ENCODE results near the gene CFAP97D1. TPM values are rescaled to one million over a fixed set of nuclear protein-coding genes. Genes with fewer than 3 reads are reported as not detected.
A peak's percentile ranks its signal among the peaks of the same experiment; 100 is the strongest.

The CFAP97D1 gene
- total RNA-seq, 2 donors from 2014 or later, result not detected

- Mint-ChIP-seq H3K9me3 (no peaks in the 10 kb centered on the region), H3K27me3 (peaks cover 19% of the 10 kb centered on the region), H3K27ac (no peak overlapping the region), H3K4me1 (no peaks in the 10 kb centered on the region), H3K4me3 (no peak overlapping the region), H3K36me3 (ENCODE audit: low read depth) (no peaks in the 10 kb centered on the region)
- ATAC-seq (replicated peaks), result no peak
These were observed 22.1 kb upstream of the CFAP97D1 start for GRCh38 chr17:43758086-43758485.

GRCh38 chr17:43758497-43759174 is 21.6 kb upstream of the CFAP97D1 start, which contains the start of gene SOST:
TSS of gene SOST (minus strand) at chr17:43758791. CDS start at chr17:43758741, 50 bp downstream.
- Mint-ChIP-seq H3K9me3 (no peaks in the 10 kb centered on the region), H3K27me3 (peaks cover 16% of the 10 kb centered on the region), H3K4me1 (no peaks in the 10 kb centered on the region), H3K27ac (no peak within 1 kb of the TSS), H3K36me3 (ENCODE audit: low read depth) (no peaks in the 10 kb centered on the region), H3K4me3 (no peak within 1 kb of the TSS)
- no peak for ATAC-seq (replicated peaks)

GRCh38 chr17:43759836-43760235 is 20.4 kb upstream of the CFAP97D1 start:
- Mint-ChIP-seq H3K4me3 (no peak overlapping the region), H3K9me3 (no peaks in the 10 kb centered on the region), H3K27me3 (peaks cover 11% of the 10 kb centered on the region), H3K4me1 (no peaks in the 10 kb centered on the region), H3K36me3 (ENCODE audit: low read depth) (no peaks in the 10 kb centered on the region), H3K27ac (no peak overlapping the region)
- no peak for ATAC-seq (replicated peaks)

GRCh38 chr17:43760254-43760852 is 19.9 kb upstream of the CFAP97D1 start:
- no peak overlapping the region for H3K4me3 Mint-ChIP-seq
- no peaks in the 10 kb centered on the region for H3K4me1 Mint-ChIP-seq
- peaks cover 11% of the 10 kb centered on the region for H3K27me3 Mint-ChIP-seq
- peak; percentile 96 for ATAC-seq (replicated peaks)
- no peaks in the 10 kb centered on the region for H3K9me3 Mint-ChIP-seq
- H3K27ac Mint-ChIP-seq, result no peak overlapping the region
- no peaks in the 10 kb centered on the region for H3K36me3 Mint-ChIP-seq (ENCODE audit: low read depth)

- H3K4me1 Mint-ChIP-seq, result no peaks in the 10 kb centered on the region
These were observed 13.7 kb upstream of the CFAP97D1 start for GRCh38 chr17:43766413-43767052.

GRCh38 chr17:43767053-43767712 is 13.1 kb upstream of the CFAP97D1 start:
- peaks cover 32% of the 10 kb centered on the region for H3K36me3 Mint-ChIP-seq (ENCODE audit: low read depth)
- no peak overlapping the region for H3K27ac Mint-ChIP-seq
- no peaks in the 10 kb centered on the region for H3K27me3 Mint-ChIP-seq
- H3K9me3 Mint-ChIP-seq, result no peaks in the 10 kb centered on the region
- no peak for ATAC-seq (replicated peaks)
- H3K4me3 Mint-ChIP-seq, result no peak overlapping the region
- H3K4me1 Mint-ChIP-seq, result no peaks in the 10 kb centered on the region

More at GRCh38 chr17:43766413-43767052, 13.7 kb upstream of the CFAP97D1 start:
- H3K9me3 Mint-ChIP-seq, result no peaks in the 10 kb centered on the region
- peaks cover 26% of the 10 kb centered on the region for H3K36me3 Mint-ChIP-seq (ENCODE audit: low read depth)
- H3K27ac Mint-ChIP-seq, result no peak overlapping the region
- no peak for ATAC-seq (replicated peaks)
- no peak overlapping the region for H3K4me3 Mint-ChIP-seq
- H3K27me3 Mint-ChIP-seq, result no peaks in the 10 kb centered on the region

- Mint-ChIP-seq H3K9me3 (no peaks in the 10 kb centered on the region), H3K4me3 (no peak overlapping the region), H3K27me3 (no peaks in the 10 kb centered on the region), H3K4me1 (no peaks in the 10 kb centered on the region), H3K27ac (no peak overlapping the region), H3K36me3 (ENCODE audit: low read depth) (peaks cover 37% of the 10 kb centered on the region)
- no peak for ATAC-seq (replicated peaks)
These were observed 12.5 kb upstream of the CFAP97D1 start for GRCh38 chr17:43767713-43768059.

GRCh38 chr17:43768382-43768781 is 11.9 kb upstream of the CFAP97D1 start:
- Mint-ChIP-seq H3K27ac (no peak overlapping the region), H3K4me1 (no peaks in the 10 kb centered on the region), H3K36me3 (ENCODE audit: low read depth) (peaks cover 44% of the 10 kb centered on the region), H3K9me3 (no peaks in the 10 kb centered on the region), H3K4me3 (no peak overlapping the region), H3K27me3 (no peaks in the 10 kb centered on the region)
- no peak for ATAC-seq (replicated peaks)

- Mint-ChIP-seq H3K4me3 (no peak overlapping the region), H3K4me1 (no peaks in the 10 kb centered on the region), H3K9me3 (no peaks in the 10 kb centered on the region), H3K36me3 (ENCODE audit: low read depth) (peaks cover 50% of the 10 kb centered on the region), H3K27ac (no peak overlapping the region), H3K27me3 (no peaks in the 10 kb centered on the region)
- ATAC-seq (replicated peaks), result no peak
These were observed 11.3 kb upstream of the CFAP97D1 start for GRCh38 chr17:43768943-43769342.

- no peak for ATAC-seq (replicated peaks)
- H3K4me1 Mint-ChIP-seq, result no peaks in the 10 kb centered on the region
- no peak overlapping the region for H3K27ac Mint-ChIP-seq
- H3K9me3 Mint-ChIP-seq, result no peaks in the 10 kb centered on the region
- H3K27me3 Mint-ChIP-seq, result no peaks in the 10 kb centered on the region
- H3K36me3 Mint-ChIP-seq (ENCODE audit: low read depth), result peaks cover 55% of the 10 kb centered on the region
- no peak overlapping the region for H3K4me3 Mint-ChIP-seq
These were observed 10.8 kb upstream of the CFAP97D1 start for GRCh38 chr17:43769426-43769825.

GRCh38 chr17:43769859-43770258 is 10.4 kb upstream of the CFAP97D1 start:
- Mint-ChIP-seq H3K27ac (no peak overlapping the region), H3K9me3 (no peaks in the 10 kb centered on the region), H3K36me3 (ENCODE audit: low read depth) (peaks cover 58% of the 10 kb centered on the region), H3K27me3 (no peaks in the 10 kb centered on the region), H3K4me3 (no peak overlapping the region), H3K4me1 (no peaks in the 10 kb centered on the region)
- no peak for ATAC-seq (replicated peaks)

GRCh38 chr17:43770957-43771356 is 9.3 kb upstream of the CFAP97D1 start:
- H3K9me3 Mint-ChIP-seq, result no peaks in the 10 kb centered on the region
- H3K4me3 Mint-ChIP-seq, result no peak overlapping the region
- ATAC-seq (replicated peaks), result no peak
- H3K27ac Mint-ChIP-seq, result no peak overlapping the region
- no peaks in the 10 kb centered on the region for H3K4me1 Mint-ChIP-seq
- no peaks in the 10 kb centered on the region for H3K27me3 Mint-ChIP-seq
- peaks cover 57% of the 10 kb centered on the region for H3K36me3 Mint-ChIP-seq (ENCODE audit: low read depth)

- Mint-ChIP-seq H3K4me3 (no peak overlapping the region), H3K9me3 (no peaks in the 10 kb centered on the region), H3K36me3 (ENCODE audit: low read depth) (peaks cover 52% of the 10 kb centered on the region), H3K27ac (no peak overlapping the region), H3K4me1 (no peaks in the 10 kb centered on the region), H3K27me3 (no peaks in the 10 kb centered on the region)
- no peak for ATAC-seq (replicated peaks)
These were observed 8.8 kb upstream of the CFAP97D1 start for GRCh38 chr17:43771463-43771862.

- Mint-ChIP-seq H3K27ac (no peak overlapping the region), H3K9me3 (no peaks in the 10 kb centered on the region), H3K4me3 (no peak overlapping the region), H3K4me1 (no peaks in the 10 kb centered on the region), H3K36me3 (ENCODE audit: low read depth) (peaks cover 52% of the 10 kb centered on the region), H3K27me3 (no peaks in the 10 kb centered on the region)
- no peak for ATAC-seq (replicated peaks)
These were observed 7.2 kb upstream of the CFAP97D1 start for GRCh38 chr17:43772877-43773648.
